ENCODE measurements around the gene MDGA2.

- TF ChIP-seq, protein P1, sequence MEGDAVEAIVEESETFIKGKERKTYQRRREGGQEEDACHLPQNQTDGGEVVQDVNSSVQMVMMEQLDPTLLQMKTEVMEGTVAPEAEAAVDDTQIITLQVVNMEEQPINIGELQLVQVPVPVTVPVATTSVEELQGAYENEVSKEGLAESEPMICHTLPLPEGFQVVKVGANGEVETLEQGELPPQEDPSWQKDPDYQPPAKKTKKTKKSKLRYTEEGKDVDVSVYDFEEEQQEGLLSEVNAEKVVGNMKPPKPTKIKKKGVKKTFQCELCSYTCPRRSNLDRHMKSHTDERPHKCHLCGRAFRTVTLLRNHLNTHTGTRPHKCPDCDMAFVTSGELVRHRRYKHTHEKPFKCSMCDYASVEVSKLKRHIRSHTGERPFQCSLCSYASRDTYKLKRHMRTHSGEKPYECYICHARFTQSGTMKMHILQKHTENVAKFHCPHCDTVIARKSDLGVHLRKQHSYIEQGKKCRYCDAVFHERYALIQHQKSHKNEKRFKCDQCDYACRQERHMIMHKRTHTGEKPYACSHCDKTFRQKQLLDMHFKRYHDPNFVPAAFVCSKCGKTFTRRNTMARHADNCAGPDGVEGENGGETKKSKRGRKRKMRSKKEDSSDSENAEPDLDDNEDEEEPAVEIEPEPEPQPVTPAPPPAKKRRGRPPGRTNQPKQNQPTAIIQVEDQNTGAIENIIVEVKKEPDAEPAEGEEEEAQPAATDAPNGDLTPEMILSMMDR (conservative IDR thresholded peaks at IDR 0.05 in 1 of 2, IDR thresholded peaks at IDR 0.05 in 1 of 2; ENCODE audit: low read depth in 1 of 2, low read length in 2 of 2) = no peak
- TF ChIP-seq EZH2 (IDR thresholded peaks at IDR 0.05; ENCODE audit: low read length, missing control alignments) = no peak
Measured at GRCh38 chr14:47044841-47045240, 630.6 kb downstream of the MDGA2 start.
